ENCODE measurements around the gene WDPCP. TPM values are rescaled to one million over a fixed set of nuclear protein-coding genes. Genes with fewer than 3 reads are reported as not detected.

WDPCP gene
- total and polyA plus RNA-seq, 10 donors: 2.1 to 20.0 (median 13.3) TPM

GRCh38 chr2:63435070-63435469 is 153.2 kb downstream of the WDPCP start:
- Histone ChIP-seq H3K27me3 (replicated peaks in 1 of 7) (no peaks in the 10 kb centered on the region), H3K36me3 (peaks cover 0 to 10% (median 0%) of the 10 kb centered on the region in 6 donors), H3K4me3 (no peak overlapping the region), H3K27ac (peak overlapping the region in 1 of 8 donors; percentile 2), H3K4me1 (no peaks in the 10 kb centered on the region), H3K9me3 (peaks cover 0 to under 1% (median 0%) of the 10 kb centered on the region in 8 donors)
- no peak for DNase-seq
- WGBS, 5 donors: 40 to 69% (median 61%) methylated on average over 1 of the region's 1 CpG
- TF ChIP-seq POLR2AphosphoS5 (IDR thresholded peaks at IDR 0.05): no peak
- no peak for TF ChIP-seq POLR2A (IDR thresholded peaks at IDR 0.05)
- TF ChIP-seq CTCF (IDR thresholded peaks at IDR 0.05 in 8 of 11, conservative IDR thresholded peaks at IDR 0.05 in 3 of 11): no peak
- intact Hi-C loops (cut with DNase I; ENCODE audit: low total_unique reads): no loop called here

GRCh38 chr2:63434024-63435001 is 154.0 kb downstream of the WDPCP start:
- Histone ChIP-seq H3K27me3 (replicated peaks in 1 of 7) (no peaks in the 10 kb centered on the region), H3K4me3 (no peak overlapping the region), H3K9me3 (peaks cover 0 to 3% (median 0%) of the 10 kb centered on the region in 8 donors), H3K27ac (peak overlapping the region in 1 of 8 donors; percentile 2), H3K36me3 (peaks cover 0 to 10% (median 0%) of the 10 kb centered on the region in 6 donors), H3K4me1 (no peaks in the 10 kb centered on the region)
- intact Hi-C loops (cut with DNase I; ENCODE audit: low total_unique reads): no loop called here
- TF ChIP-seq POLR2AphosphoS5 (IDR thresholded peaks at IDR 0.05) (no peak), CTCF (IDR thresholded peaks at IDR 0.05 in 8 of 11, conservative IDR thresholded peaks at IDR 0.05 in 3 of 11) (no peak), POLR2A (IDR thresholded peaks at IDR 0.05) (no peak)
- DNase-seq: no peak
- 78 to 91% (median 84%) methylated on average over 12 of the region's 12 CpGs for WGBS, 5 donors

- no peaks in the 10 kb centered on the region for H3K27me3 ChIP-seq (replicated peaks in 1 of 7)
- no peaks in the 10 kb centered on the region for H3K4me1 ChIP-seq
- no peak for DNase-seq
- H3K27ac ChIP-seq: no peak overlapping the region
- peaks cover 0 to 19% (median 8%) of the 10 kb centered on the region in 8 donors for H3K9me3 ChIP-seq
- H3K4me3 ChIP-seq: no peak overlapping the region
- peaks cover 0 to 14% (median 0%) of the 10 kb centered on the region in 6 donors for H3K36me3 ChIP-seq
- no peak for TF ChIP-seq POLR2A (IDR thresholded peaks at IDR 0.05)
- no peak for TF ChIP-seq CTCF (IDR thresholded peaks at IDR 0.05 in 8 of 11, conservative IDR thresholded peaks at IDR 0.05 in 3 of 11)
- no peak for TF ChIP-seq POLR2AphosphoS5 (IDR thresholded peaks at IDR 0.05)
- intact Hi-C loops (cut with DNase I; ENCODE audit: low total_unique reads): no loop called here
Measured at GRCh38 chr2:63432373-63432772, 155.9 kb downstream of the WDPCP start.

GRCh38 chr2:63425606-63426005 is 162.7 kb downstream of the WDPCP start:
- intact Hi-C loops (cut with DNase I; ENCODE audit: low total_unique reads): no loop called here
- H3K27me3 ChIP-seq (replicated peaks in 1 of 7): no peaks in the 10 kb centered on the region
- H3K36me3 ChIP-seq: peaks cover 0 to 8% (median 0%) of the 10 kb centered on the region in 6 donors
- no peaks in the 10 kb centered on the region for H3K4me1 ChIP-seq
- H3K4me3 ChIP-seq: no peak overlapping the region
- TF ChIP-seq POLR2A (IDR thresholded peaks at IDR 0.05) (no peak), CTCF (IDR thresholded peaks at IDR 0.05 in 8 of 11, conservative IDR thresholded peaks at IDR 0.05 in 3 of 11) (no peak), POLR2AphosphoS5 (IDR thresholded peaks at IDR 0.05) (no peak)
- peaks cover 0 to 32% (median 13%) of the 10 kb centered on the region in 8 donors for H3K9me3 ChIP-seq
- no peak for DNase-seq
- no peak overlapping the region for H3K27ac ChIP-seq

Data from spleen (tissue), 11 donors.